Prostate gland (tissue), 2 donors: ENCODE data around the gene SLC38A10. TPM values are rescaled to one million over a fixed set of nuclear protein-coding genes. Genes with fewer than 3 reads are reported as not detected.

Source experiments
- DNase-seq: peaks from one replicate; pipeline ENCODE4 v3.0.0-alpha.2; 2019; ENCODE audit warnings: low spot score
- H3K27ac ChIP-seq, 2 donors: fragments of 200-600 bp; sonication (generic); 2 replicates each; pipeline ENCODE4 v1.5.1; 2017 to 2019
- H3K27me3 ChIP-seq: fragments of 200-600 bp; sonication (generic); replicated peaks from 2 replicates; pipeline ENCODE4 v1.5.1; 2019; ENCODE audit not compliant: insufficient read depth
- H3K36me3 ChIP-seq, 2 donors: fragments of 200-600 bp; sonication (generic); 1 replicate in 1 of 2; 2 replicates in 1 of 2; pipeline versions ENCODE4 v1.5.1 to v1.8.1; 2017 to 2019
- H3K4me1 ChIP-seq: fragments of 200-600 bp; sonication (generic); replicated peaks from 2 replicates; pipeline ENCODE4 v1.5.1; 2019
- H3K4me3 ChIP-seq, 2 donors: fragments of 200-600 bp; sonication (generic); 2 replicates each; pipeline ENCODE4 v1.5.1; 2017 to 2019
- H3K9me3 ChIP-seq: fragments of 200-600 bp; sonication (generic); 2 replicates; pipeline ENCODE4 v1.5.1; 2017
- POLR2A ChIP-seq: fragments of 450-650 bp; IDR thresholded peaks from one replicate; pipeline ENCODE4 v1.6.1; 2016; ENCODE audit warnings: antibody characterized with exemption, mild to moderate bottlenecking
- POLR2AphosphoS5 ChIP-seq: sonication (generic); formaldehyde crosslinking; IDR thresholded peaks from one replicate; pipeline ENCODE4 v1.6.1; 2017; ENCODE audit warnings: antibody characterized with exemption
- WGBS: methylation state at CpG from one replicate; pipeline ENCODE4 v1.1.5; 2018; 5-methylcytosine and 5-hydroxymethylcytosine counted together
- intact Hi-C: fragments of 100-400 bp; cut with DNase I; formaldehyde crosslinking; loops from one replicate; pipeline ENCODE4 v1.14.2; 2022
- total RNA-seq, 2 donors: library from RNA; depleted of rRNA; stranded (reverse); fragments of >200 nt; gene quantifications; one replicate each; pipeline ENCODE4 v1.1.0, GENCODE V29; 2016
- TF ChIP-seq, protein P1 (sequence below), 4 experiments: fragments of 200-600 bp in 2 of 4; fragments of 450-650 bp in 2 of 4; sonication (generic) in 2 of 4; IDR thresholded peaks; 1 replicate in 3 of 4; 2 replicates in 1 of 4; pipeline ENCODE4 v1.5.1; 2016 to 2019; ENCODE audit warnings: antibody characterized with exemption in 4 of 4, mild to moderate bottlenecking in 2 of 4, moderate library complexity in 2 of 4

The SLC38A10 gene
- total RNA-seq, 2 donors from 2014 or later, result 104 to 167 TPM

DNA sequence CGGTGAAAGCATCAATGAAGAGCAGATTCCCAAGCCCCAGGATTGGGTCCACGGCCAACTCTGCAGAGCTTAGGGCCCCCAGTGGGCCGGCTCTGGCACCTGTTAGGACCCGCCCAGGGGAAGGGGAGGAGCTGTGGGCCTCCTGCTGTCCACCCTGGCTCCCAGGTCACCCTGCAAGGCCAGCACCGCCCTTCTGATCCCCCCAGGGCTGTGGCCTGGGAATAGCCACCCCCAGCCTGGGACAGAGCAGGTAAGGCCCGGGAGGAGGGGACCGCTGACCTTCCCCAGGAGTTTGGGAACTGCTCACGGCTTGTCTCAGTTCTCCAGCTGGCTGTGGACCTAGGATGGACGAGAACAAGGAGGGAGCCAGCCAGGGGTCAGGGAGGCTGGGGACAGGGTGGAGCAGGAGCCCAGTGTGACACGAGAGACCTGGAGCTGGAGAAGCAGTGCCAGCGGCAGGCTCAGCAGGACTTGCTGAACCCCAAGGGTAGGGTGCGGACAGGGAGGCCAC, 39.3 kb upstream of the SLC38A10 start:
- TF ChIP-seq POLR2AphosphoS5, result no peak
- TF ChIP-seq, protein P1, sequence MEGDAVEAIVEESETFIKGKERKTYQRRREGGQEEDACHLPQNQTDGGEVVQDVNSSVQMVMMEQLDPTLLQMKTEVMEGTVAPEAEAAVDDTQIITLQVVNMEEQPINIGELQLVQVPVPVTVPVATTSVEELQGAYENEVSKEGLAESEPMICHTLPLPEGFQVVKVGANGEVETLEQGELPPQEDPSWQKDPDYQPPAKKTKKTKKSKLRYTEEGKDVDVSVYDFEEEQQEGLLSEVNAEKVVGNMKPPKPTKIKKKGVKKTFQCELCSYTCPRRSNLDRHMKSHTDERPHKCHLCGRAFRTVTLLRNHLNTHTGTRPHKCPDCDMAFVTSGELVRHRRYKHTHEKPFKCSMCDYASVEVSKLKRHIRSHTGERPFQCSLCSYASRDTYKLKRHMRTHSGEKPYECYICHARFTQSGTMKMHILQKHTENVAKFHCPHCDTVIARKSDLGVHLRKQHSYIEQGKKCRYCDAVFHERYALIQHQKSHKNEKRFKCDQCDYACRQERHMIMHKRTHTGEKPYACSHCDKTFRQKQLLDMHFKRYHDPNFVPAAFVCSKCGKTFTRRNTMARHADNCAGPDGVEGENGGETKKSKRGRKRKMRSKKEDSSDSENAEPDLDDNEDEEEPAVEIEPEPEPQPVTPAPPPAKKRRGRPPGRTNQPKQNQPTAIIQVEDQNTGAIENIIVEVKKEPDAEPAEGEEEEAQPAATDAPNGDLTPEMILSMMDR (IDR thresholded peaks at IDR 0.05), result no peak
- TF ChIP-seq POLR2A, result no peak
- intact Hi-C loops, result no loop called here
- Histone ChIP-seq H3K27ac (no peak overlapping the region), H3K9me3 (no peaks in the 10 kb centered on the region), H3K27me3 (no peaks in the 10 kb centered on the region), H3K4me3 (no peak overlapping the region), H3K4me1 (peaks cover 19% of the 10 kb centered on the region), H3K36me3 (no peaks in the 10 kb centered on the region)
- no peak for DNase-seq
- 69% methylated on average over 11 of the region's 12 CpGs for WGBS

DNA sequence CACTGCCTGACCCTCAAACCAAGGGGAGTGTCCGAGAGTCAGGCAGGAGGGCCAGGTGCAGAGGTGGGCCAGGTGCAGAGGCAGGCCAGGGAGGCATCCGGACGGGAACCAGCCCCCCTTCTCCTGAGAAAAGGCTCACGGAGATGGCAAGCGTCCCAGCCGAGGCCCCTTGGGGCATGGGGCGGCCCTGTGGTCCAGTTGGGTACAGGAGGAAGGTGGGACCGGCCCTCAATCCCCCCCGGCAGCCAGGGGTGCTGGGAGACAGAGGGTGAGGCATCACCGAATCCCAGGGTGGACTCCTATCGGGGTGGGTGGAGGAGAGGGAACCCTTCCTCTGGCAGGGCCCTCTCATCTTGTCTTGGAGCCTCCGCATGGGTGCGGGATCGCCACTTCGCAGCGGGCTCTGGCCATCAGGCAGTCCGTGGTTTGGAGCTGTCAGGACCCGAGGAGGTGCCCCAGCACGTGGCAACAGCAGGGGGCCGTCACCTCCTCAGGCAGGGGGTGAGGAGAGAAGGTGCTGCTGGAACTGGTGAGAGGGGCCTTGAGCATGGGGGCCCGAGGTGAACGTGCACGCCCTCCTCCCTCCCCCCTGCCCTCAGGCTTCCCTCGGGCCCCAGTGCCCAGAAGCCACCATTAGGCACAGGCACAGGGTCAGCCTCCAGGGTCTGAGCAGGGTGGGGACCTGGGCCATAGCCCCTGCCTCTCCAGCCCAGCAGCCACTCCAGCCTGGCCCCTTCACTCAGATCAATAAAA, 38.7 kb upstream of the SLC38A10 start:
- DNase-seq, result no peak
- peaks cover 22% of the 10 kb centered on the region for H3K4me1 ChIP-seq
- no peaks in the 10 kb centered on the region for H3K9me3 ChIP-seq

DNA sequence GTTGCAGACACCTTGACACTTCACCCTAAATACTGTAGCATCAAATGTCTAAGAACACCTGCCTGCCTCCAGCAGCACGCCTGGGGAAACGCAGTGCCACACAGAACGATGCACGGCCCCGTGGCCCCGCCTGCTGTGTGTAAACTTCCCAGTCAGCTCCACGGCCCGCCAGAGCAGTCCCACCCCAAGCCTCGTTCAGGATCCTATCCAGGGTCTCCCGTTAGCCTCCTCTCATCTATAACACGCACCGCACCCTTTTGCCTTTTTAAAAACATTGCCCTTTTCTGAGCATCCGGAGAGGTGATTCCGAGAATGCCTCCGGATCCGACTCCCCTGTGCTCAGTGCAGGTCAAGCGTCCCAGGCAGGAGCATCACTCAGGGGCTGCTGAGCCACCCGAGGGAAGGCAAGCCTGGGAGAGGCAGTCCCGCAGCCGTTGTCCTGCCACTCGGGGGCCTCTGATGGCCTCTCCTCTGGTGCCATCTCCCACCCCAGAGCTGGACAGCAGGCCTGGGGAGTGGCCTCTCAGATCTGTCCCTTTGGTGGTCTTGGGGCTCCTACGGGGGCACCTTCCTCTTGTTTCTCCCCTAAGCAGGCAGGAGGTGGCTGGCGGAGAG, 37.9 kb upstream of the SLC38A10 start:
- Histone ChIP-seq H3K27me3 (no peaks in the 10 kb centered on the region), H3K36me3 (no peaks in the 10 kb centered on the region), H3K9me3 (no peaks in the 10 kb centered on the region), H3K4me1 (peaks cover 22% of the 10 kb centered on the region), H3K27ac (no peak overlapping the region), H3K4me3 (no peak overlapping the region)
- TF ChIP-seq POLR2A (no peak), POLR2AphosphoS5 (no peak)
- TF ChIP-seq, protein P1 (IDR thresholded peaks at IDR 0.05), result no peak
- DNase-seq, result no peak
- intact Hi-C loops, result no loop called here
- WGBS, result 61% methylated on average over 23 of the region's 23 CpGs

More for the DNA sequence above, 38.7 kb upstream of the SLC38A10 start:
- H3K27ac ChIP-seq, result no peak overlapping the region
- no peak overlapping the region for H3K4me3 ChIP-seq
- intact Hi-C loops, result no loop called here
- WGBS, result 80% methylated on average over 21 of the region's 24 CpGs
- no peak for TF ChIP-seq POLR2AphosphoS5
- H3K36me3 ChIP-seq, result no peaks in the 10 kb centered on the region
- H3K27me3 ChIP-seq, result no peaks in the 10 kb centered on the region

DNA sequence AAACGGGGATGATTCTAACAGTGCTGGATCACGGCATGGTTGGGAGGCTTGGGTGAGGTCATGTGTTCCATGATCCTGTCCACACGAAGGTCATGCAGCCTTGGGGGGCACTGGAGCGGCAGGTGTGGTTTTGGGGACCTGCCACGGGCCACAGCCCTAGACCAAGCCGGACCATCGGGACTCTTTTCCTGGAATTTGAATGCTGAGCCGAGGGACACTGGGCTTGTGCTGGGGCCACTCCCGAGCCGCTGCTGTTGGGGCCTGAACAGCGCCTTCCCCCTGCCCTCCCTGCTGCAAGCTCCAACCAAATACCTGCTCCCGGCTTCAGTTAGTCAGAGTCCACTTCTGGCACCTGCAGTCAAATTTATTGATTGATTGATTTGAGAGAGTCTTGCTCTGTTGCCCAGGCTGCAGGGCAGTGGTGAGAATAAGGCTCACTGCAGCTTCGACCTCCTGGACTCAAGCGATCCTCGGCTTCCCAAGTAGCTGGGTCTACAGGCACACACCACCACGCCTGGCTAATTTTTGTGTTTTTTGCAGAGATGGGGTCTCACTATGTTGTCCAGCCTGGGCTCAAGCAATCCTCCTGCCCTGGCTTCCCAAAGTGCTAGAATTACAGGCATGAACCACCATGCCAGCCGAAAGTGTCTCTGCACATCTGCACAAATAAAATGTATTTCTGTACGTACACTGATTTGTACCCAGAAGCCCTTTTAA, 37.2 kb upstream of the SLC38A10 start:
- peaks cover 21% of the 10 kb centered on the region for H3K4me1 ChIP-seq
- TF ChIP-seq POLR2AphosphoS5, result no peak
- TF ChIP-seq, protein P1 (IDR thresholded peaks at IDR 0.05), result no peak
- TF ChIP-seq POLR2A, result no peak
- no peak overlapping the region for H3K4me3 ChIP-seq
- intact Hi-C loops, result no loop called here
- no peaks in the 10 kb centered on the region for H3K9me3 ChIP-seq
- H3K27ac ChIP-seq, result no peak overlapping the region
- no peaks in the 10 kb centered on the region for H3K36me3 ChIP-seq
- DNase-seq, result no peak
- no peaks in the 10 kb centered on the region for H3K27me3 ChIP-seq
- 95% methylated on average over 18 of the region's 18 CpGs for WGBS

DNA sequence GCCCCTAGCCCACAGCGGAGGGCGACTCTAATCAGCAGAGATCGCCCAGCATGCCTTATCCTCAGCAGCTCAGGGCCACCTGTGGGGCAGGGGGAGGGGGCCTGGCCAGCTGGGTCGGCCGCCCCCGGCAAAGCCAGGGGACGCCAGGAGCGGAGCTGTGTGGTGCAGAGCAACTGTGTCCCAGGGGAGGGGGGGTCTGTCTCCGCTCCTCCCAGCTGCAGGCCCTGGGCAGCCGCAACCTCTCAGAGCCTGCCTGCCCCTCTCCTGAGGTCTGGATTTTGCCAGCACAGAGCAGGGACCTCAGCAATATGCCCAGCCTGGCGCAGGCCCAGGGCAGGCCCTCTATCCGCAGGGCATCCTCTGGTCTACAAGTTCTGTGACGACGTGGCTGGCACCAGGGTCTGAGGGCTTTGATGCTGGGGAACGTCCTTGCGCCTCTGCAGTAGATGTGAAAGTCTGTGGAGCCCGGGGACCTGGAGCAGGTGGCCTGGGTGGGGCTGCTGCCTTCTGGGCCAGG, 36.5 kb upstream of the SLC38A10 start:
- no peak for DNase-seq
- H3K27me3 ChIP-seq, result no peaks in the 10 kb centered on the region
- WGBS, result 85% methylated on average over 17 of the region's 17 CpGs
- H3K27ac ChIP-seq, result no peak overlapping the region
- no peak overlapping the region for H3K4me3 ChIP-seq
- TF ChIP-seq, protein P1 (IDR thresholded peaks at IDR 0.05), result no peak
- TF ChIP-seq POLR2A (no peak), POLR2AphosphoS5 (no peak)
- peaks cover 15% of the 10 kb centered on the region for H3K4me1 ChIP-seq
- no peaks in the 10 kb centered on the region for H3K36me3 ChIP-seq
- H3K9me3 ChIP-seq, result no peaks in the 10 kb centered on the region
- intact Hi-C loops, result no loop called here
